Uterus (tissue), 4 donors: ENCODE results near the gene POU2F1. TPM values are rescaled to one million over a fixed set of nuclear protein-coding genes. Genes with fewer than 3 reads are reported as not detected.

Experiments used
- DNase-seq, 2 donors: peaks; one replicate each; pipeline ENCODE4 v3.0.0-alpha.2; 2019 to 2020
- H3K27ac ChIP-seq, 2 donors: fragments of 200-600 bp; sonication (generic); 1 replicate in 1 of 2; 2 replicates in 1 of 2; pipeline ENCODE4 v1.5.1; 2016 to 2018
- H3K27me3 ChIP-seq, 2 donors: fragments of 200-600 bp; sonication (generic); one replicate each; pipeline ENCODE4 v1.5.1; 2018 to 2019; ENCODE audit warnings: control low read depth in 1 of 2
- H3K36me3 ChIP-seq, 2 donors: fragments of 200-600 bp; sonication (generic); one replicate each; pipeline ENCODE4 v1.5.1; 2019; ENCODE audit warnings: control low read depth in 1 of 2
- H3K4me1 ChIP-seq, 2 donors: fragments of 200-600 bp; sonication (generic); one replicate each; pipeline ENCODE4 v1.5.1; 2018 to 2019; ENCODE audit warnings: control low read depth in 1 of 2
- H3K4me3 ChIP-seq, 2 donors: fragments of 200-600 bp; sonication (generic); 1 replicate in 1 of 2; 2 replicates in 1 of 2; pipeline ENCODE4 v1.5.1; 2018 to 2019; ENCODE audit warnings: mild to moderate bottlenecking in 1 of 2
- H3K9me3 ChIP-seq, 2 donors: fragments of 200-600 bp; sonication (generic); one replicate each; pipeline ENCODE4 v1.5.1; 2019; ENCODE audit warnings: control low read depth in 1 of 2
- POLR2A ChIP-seq, 2 donors: fragments of 450-650 bp; IDR thresholded peaks; one replicate each; pipeline ENCODE4 v1.6.1; 2016; ENCODE audit warnings: antibody characterized with exemption in 2 of 2, mild to moderate bottlenecking in 1 of 2, moderate library complexity in 1 of 2
- intact Hi-C: fragments of 100-400 bp; cut with DNase I; formaldehyde crosslinking; loops from one replicate; pipeline ENCODE4 v1.15.1; 2023; ENCODE audit warnings: low total_unique reads
- total RNA-seq, 4 donors: library from RNA; depleted of rRNA in 3 of 4; stranded (reverse); fragments of >200 nt in 3 of 4; gene quantifications; one replicate each; pipeline versions ENCODE4 v1.1.0 to v1.2.4, GENCODE V29; 2014 to 2023
- TF ChIP-seq, protein P1 (sequence below), 4 experiments: fragments of 200-600 bp in 2 of 4; fragments of 450-650 bp in 2 of 4; sonication (generic) in 2 of 4; IDR thresholded peaks; one replicate each; pipeline ENCODE4 v1.5.1; 2016 to 2019; ENCODE audit warnings: antibody characterized with exemption in 4 of 4, mild to moderate bottlenecking in 2 of 4, moderate library complexity in 1 of 4
- donor health status: DM: yes; HTN: yes; CAD: no.

POU2F1 gene
- total RNA-seq, 4 donors from 2014 or later: 9.7 to 50.8 (median 32.2) TPM

- H3K36me3 ChIP-seq: no peaks in the 10 kb centered on the region
- intact Hi-C loops: no loop called here
- H3K4me3 ChIP-seq: peak overlapping the region; percentile 70 to 76
- no peaks in the 10 kb centered on the region for H3K4me1 ChIP-seq
- H3K27ac ChIP-seq: peak overlapping the region; percentile 74 to 84
- H3K9me3 ChIP-seq: no peaks in the 10 kb centered on the region
- TF ChIP-seq, protein P1, sequence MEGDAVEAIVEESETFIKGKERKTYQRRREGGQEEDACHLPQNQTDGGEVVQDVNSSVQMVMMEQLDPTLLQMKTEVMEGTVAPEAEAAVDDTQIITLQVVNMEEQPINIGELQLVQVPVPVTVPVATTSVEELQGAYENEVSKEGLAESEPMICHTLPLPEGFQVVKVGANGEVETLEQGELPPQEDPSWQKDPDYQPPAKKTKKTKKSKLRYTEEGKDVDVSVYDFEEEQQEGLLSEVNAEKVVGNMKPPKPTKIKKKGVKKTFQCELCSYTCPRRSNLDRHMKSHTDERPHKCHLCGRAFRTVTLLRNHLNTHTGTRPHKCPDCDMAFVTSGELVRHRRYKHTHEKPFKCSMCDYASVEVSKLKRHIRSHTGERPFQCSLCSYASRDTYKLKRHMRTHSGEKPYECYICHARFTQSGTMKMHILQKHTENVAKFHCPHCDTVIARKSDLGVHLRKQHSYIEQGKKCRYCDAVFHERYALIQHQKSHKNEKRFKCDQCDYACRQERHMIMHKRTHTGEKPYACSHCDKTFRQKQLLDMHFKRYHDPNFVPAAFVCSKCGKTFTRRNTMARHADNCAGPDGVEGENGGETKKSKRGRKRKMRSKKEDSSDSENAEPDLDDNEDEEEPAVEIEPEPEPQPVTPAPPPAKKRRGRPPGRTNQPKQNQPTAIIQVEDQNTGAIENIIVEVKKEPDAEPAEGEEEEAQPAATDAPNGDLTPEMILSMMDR (IDR thresholded peaks at IDR 0.05): no peak
- no peak for TF ChIP-seq POLR2A (IDR thresholded peaks at IDR 0.05)
- no peak for DNase-seq
- H3K27me3 ChIP-seq: no peaks in the 10 kb centered on the region
Measured at GRCh38 chr1:167454304-167454893, 233.7 kb downstream of the POU2F1 start.

GRCh38 chr1:167454894-167455785 is 234.5 kb downstream of the POU2F1 start:
- DNase-seq: peak; percentile 41 to 43
- Histone ChIP-seq H3K27ac (peak overlapping the region; percentile 74 to 84), H3K4me1 (no peaks in the 10 kb centered on the region), H3K36me3 (no peaks in the 10 kb centered on the region), H3K27me3 (no peaks in the 10 kb centered on the region), H3K9me3 (no peaks in the 10 kb centered on the region), H3K4me3 (peak overlapping the region; percentile 70 to 76)
- no peak for TF ChIP-seq POLR2A (IDR thresholded peaks at IDR 0.05)
- TF ChIP-seq, protein P1 (IDR thresholded peaks at IDR 0.05): no peak
- intact Hi-C loops: no loop called here

GRCh38 chr1:167455786-167456446 is 235.2 kb downstream of the POU2F1 start:
- TF ChIP-seq, protein P1 (IDR thresholded peaks at IDR 0.05): no peak
- TF ChIP-seq POLR2A (IDR thresholded peaks at IDR 0.05): no peak
- Histone ChIP-seq H3K4me1 (no peaks in the 10 kb centered on the region), H3K27me3 (no peaks in the 10 kb centered on the region), H3K36me3 (no peaks in the 10 kb centered on the region), H3K4me3 (peak overlapping the region; percentile 70 to 76), H3K9me3 (no peaks in the 10 kb centered on the region), H3K27ac (peak overlapping the region; percentile 74 to 84)
- peak in 1 of 2 donors; percentile 26 for DNase-seq
- intact Hi-C loops: no loop called here

DNA sequence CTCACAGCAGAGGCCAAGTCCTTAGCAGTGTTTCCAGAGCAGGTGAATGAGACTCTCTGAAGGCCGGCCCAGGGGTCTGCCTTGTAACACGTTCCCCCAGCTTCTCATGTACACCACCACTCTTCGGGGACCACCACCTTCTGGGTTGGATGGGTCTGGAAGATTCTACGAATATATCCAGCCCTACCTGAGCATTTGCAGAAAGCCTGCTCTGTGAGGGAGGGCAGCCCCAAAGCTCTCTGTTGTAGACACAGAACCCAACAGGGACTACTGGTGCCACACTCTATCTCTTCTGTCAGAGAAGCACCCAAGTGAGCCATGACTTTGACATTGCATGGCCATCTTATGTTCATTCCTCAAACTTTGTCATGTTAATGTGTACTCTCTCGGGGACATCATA is 235.8 kb downstream of the POU2F1 start:
- H3K27me3 ChIP-seq: no peaks in the 10 kb centered on the region
- H3K27ac ChIP-seq: peak overlapping the region in 1 of 2 donors; percentile 84
- H3K4me3 ChIP-seq: no peak overlapping the region
- no peaks in the 10 kb centered on the region for H3K4me1 ChIP-seq
- no peak for DNase-seq
- H3K9me3 ChIP-seq: no peaks in the 10 kb centered on the region
- intact Hi-C loops: no loop called here
- H3K36me3 ChIP-seq: no peaks in the 10 kb centered on the region
- TF ChIP-seq, protein P1 (IDR thresholded peaks at IDR 0.05): no peak
- no peak for TF ChIP-seq POLR2A (IDR thresholded peaks at IDR 0.05)
